ENCODE data around the gene NKX2-3.
A peak's percentile ranks its signal among the peaks of the same experiment; 100 is the strongest.

Gene NKX2-3

GRCh38 chr10:99531696-99532593 is 797 bp upstream of the NKX2-3 start:
- H3K4me3 ChIP-seq (ENCODE audit: control insufficient read depth, low read depth, low read length) = no peak overlapping the region
- TF ChIP-seq, protein P1, sequence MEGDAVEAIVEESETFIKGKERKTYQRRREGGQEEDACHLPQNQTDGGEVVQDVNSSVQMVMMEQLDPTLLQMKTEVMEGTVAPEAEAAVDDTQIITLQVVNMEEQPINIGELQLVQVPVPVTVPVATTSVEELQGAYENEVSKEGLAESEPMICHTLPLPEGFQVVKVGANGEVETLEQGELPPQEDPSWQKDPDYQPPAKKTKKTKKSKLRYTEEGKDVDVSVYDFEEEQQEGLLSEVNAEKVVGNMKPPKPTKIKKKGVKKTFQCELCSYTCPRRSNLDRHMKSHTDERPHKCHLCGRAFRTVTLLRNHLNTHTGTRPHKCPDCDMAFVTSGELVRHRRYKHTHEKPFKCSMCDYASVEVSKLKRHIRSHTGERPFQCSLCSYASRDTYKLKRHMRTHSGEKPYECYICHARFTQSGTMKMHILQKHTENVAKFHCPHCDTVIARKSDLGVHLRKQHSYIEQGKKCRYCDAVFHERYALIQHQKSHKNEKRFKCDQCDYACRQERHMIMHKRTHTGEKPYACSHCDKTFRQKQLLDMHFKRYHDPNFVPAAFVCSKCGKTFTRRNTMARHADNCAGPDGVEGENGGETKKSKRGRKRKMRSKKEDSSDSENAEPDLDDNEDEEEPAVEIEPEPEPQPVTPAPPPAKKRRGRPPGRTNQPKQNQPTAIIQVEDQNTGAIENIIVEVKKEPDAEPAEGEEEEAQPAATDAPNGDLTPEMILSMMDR (conservative IDR thresholded peaks at IDR 0.05; ENCODE audit: control insufficient read depth, insufficient read depth, low read depth, low read length) = no peak
- no peak for DNase-seq (ENCODE audit: low read depth)

DNA sequence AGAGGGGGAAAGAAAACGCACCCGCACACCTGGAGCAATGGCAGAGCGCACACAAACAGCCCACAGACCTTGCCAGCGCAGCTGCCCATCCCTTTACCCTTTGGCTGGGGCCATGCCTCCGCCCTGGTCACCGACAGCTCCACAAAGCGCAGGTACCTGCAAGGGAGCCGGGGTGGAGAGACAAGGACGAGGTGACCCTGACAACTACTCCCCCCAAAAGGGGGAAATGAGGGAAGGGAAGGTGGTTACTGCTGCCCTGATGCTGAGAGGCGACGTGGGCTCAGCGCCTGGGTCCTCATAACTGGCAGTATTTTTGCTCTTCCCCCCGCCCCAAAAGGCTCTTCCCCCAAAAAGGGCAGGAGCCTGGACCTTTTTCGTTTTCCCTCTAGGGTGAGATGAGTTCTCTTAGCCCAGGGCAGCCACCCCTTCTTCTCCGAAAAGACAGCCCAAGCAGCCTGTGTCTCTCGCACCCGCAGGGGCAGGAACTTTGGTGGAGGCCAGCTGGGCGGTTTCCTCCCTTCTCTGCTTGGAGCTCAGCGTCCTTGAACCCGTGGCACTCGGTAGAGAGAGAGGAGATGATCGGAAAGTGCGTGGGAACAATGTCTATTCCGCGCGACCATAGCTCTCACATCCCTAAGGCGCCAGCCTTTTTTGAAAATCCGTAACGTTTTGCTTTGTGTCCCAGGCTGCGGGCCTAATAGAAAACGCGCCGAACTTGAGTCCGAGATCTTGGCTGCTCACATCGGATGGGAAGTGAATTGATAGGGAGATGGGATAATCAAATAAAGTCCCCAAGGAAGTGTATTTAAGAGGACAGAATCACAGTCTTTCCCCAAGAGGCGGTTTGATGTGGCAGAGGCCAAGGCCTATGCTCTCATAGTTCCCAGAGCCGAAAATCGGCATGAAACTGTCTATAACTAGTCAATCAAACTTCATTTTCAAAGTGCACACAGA is 1.0 kb downstream of the NKX2-3 start:
- DNase-seq (ENCODE audit: low read depth) = no peak
- no peak overlapping the region for H3K4me3 ChIP-seq (ENCODE audit: control insufficient read depth, low read depth, low read length)
- TF ChIP-seq, protein P1 (conservative IDR thresholded peaks at IDR 0.05; ENCODE audit: control insufficient read depth, insufficient read depth, low read depth, low read length) = no peak

GRCh38 chr10:99534450-99534938 is 1.8 kb downstream of the NKX2-3 start:
- no peak for DNase-seq (ENCODE audit: low read depth)
- H3K4me3 ChIP-seq (ENCODE audit: control insufficient read depth, low read depth, low read length) = no peak overlapping the region
- TF ChIP-seq, protein P1 (conservative IDR thresholded peaks at IDR 0.05; ENCODE audit: control insufficient read depth, insufficient read depth, low read depth, low read length) = no peak

GRCh38 chr10:99534939-99535763 is 2.4 kb downstream of the NKX2-3 start:
- TF ChIP-seq, protein P1 (conservative IDR thresholded peaks at IDR 0.05; ENCODE audit: control insufficient read depth, insufficient read depth, low read depth, low read length) = no peak
- peak; percentile 25 for DNase-seq (ENCODE audit: low read depth)
- H3K4me3 ChIP-seq (ENCODE audit: control insufficient read depth, low read depth, low read length) = no peak overlapping the region

DNA sequence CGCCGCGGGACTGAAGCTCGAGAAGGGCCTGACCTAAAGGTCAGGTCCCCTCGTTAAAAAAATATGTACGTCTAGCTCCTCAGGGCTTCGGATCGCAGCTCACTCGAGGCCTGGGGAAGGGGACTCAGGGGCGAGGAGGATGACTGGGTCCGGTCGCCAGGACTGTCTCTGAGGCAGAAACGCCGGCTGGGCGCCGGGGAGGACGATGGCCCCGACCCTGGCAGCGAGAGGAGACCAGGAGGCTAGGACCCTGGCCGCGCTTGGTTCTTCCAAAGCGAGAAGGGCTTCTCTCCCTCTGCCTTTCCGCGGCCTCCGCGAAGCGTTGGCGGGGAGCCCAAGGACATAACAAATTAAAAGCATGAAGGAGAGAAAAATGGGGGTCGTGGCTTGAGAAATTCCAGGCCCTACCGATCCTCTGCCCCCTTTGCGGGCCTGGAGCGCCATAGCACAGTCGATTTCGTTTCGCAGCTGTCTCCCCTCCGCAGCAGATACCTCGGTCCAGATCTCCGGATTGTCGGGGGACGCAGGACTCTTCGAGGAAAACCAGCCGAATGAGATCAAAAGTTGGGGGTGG is 3.1 kb downstream of the NKX2-3 start:
- TF ChIP-seq, protein P1 (conservative IDR thresholded peaks at IDR 0.05; ENCODE audit: control insufficient read depth, insufficient read depth, low read depth, low read length) = no peak
- H3K4me3 ChIP-seq (ENCODE audit: control insufficient read depth, low read depth, low read length) = no peak overlapping the region

More for the DNA sequence above, 3.1 kb downstream of the NKX2-3 start:
- DNase-seq (ENCODE audit: low read depth) = no peak

All from fibroblast of mammary gland (primary cell).